ENCODE data around the gene CNOT8. TPM values are rescaled to one million over a fixed set of nuclear protein-coding genes. Genes with fewer than 3 reads are reported as not detected.

CNOT8 gene
- total RNA-seq, 1 donor from 2014 or later: 51.5 TPM

- H3K9me3 Mint-ChIP-seq: peaks cover 22% of the 10 kb centered on the region
- no peaks in the 10 kb centered on the region for H3K4me1 Mint-ChIP-seq (ENCODE audit: unreplicated experiment)
- no peaks in the 10 kb centered on the region for H3K27me3 Mint-ChIP-seq
- TF ChIP-seq CTCF (conservative IDR thresholded peaks at IDR 0.05): no peak
- H3K36me3 Mint-ChIP-seq: peaks cover 64% of the 10 kb centered on the region
- DNase-seq (ENCODE audit: extremely low spot score, unreplicated experiment): no peak
- no peak overlapping the region for H3K27ac Mint-ChIP-seq
- no peak overlapping the region for H3K4me3 Mint-ChIP-seq
These were observed 27.0 kb downstream of the CNOT8 start for GRCh38 chr5:154885439-154885838.

- no peak for TF ChIP-seq CTCF (conservative IDR thresholded peaks at IDR 0.05)
- H3K9me3 Mint-ChIP-seq: peaks cover 2% of the 10 kb centered on the region
- no peak overlapping the region for H3K4me3 Mint-ChIP-seq
- H3K36me3 Mint-ChIP-seq: peaks cover 36% of the 10 kb centered on the region
- no peaks in the 10 kb centered on the region for H3K27me3 Mint-ChIP-seq
- H3K27ac Mint-ChIP-seq: no peak overlapping the region
- no peak for DNase-seq (ENCODE audit: extremely low spot score, unreplicated experiment)
- no peaks in the 10 kb centered on the region for H3K4me1 Mint-ChIP-seq (ENCODE audit: unreplicated experiment)
These were observed 33.9 kb downstream of the CNOT8 start for GRCh38 chr5:154892369-154892771.

GRCh38 chr5:154893381-154893780, 35.0 kb downstream of the CNOT8 start:
- Mint-ChIP-seq H3K4me3 (no peak overlapping the region), H3K9me3 (no peaks in the 10 kb centered on the region), H3K27me3 (no peaks in the 10 kb centered on the region), H3K4me1 (ENCODE audit: unreplicated experiment) (no peaks in the 10 kb centered on the region), H3K27ac (no peak overlapping the region), H3K36me3 (peaks cover 30% of the 10 kb centered on the region)
- TF ChIP-seq CTCF (conservative IDR thresholded peaks at IDR 0.05): no peak
- DNase-seq (ENCODE audit: extremely low spot score, unreplicated experiment): no peak

GRCh38 chr5:154895606-154896561, 37.5 kb downstream of the CNOT8 start:
- H3K4me1 Mint-ChIP-seq (ENCODE audit: unreplicated experiment): no peaks in the 10 kb centered on the region
- no peak overlapping the region for H3K4me3 Mint-ChIP-seq
- H3K27me3 Mint-ChIP-seq: no peaks in the 10 kb centered on the region
- no peak for TF ChIP-seq CTCF (conservative IDR thresholded peaks at IDR 0.05)
- no peaks in the 10 kb centered on the region for H3K9me3 Mint-ChIP-seq
- H3K36me3 Mint-ChIP-seq: peaks cover 37% of the 10 kb centered on the region
- H3K27ac Mint-ChIP-seq: no peak overlapping the region
- DNase-seq (ENCODE audit: extremely low spot score, unreplicated experiment): no peak

GRCh38 chr5:154896562-154897165, 38.2 kb downstream of the CNOT8 start:
- H3K4me3 Mint-ChIP-seq: no peak overlapping the region
- H3K4me1 Mint-ChIP-seq (ENCODE audit: unreplicated experiment): no peaks in the 10 kb centered on the region
- H3K36me3 Mint-ChIP-seq: peaks cover 37% of the 10 kb centered on the region
- no peak for TF ChIP-seq CTCF (conservative IDR thresholded peaks at IDR 0.05)
- no peaks in the 10 kb centered on the region for H3K27me3 Mint-ChIP-seq
- DNase-seq (ENCODE audit: extremely low spot score, unreplicated experiment): no peak
- no peaks in the 10 kb centered on the region for H3K9me3 Mint-ChIP-seq
- H3K27ac Mint-ChIP-seq: no peak overlapping the region
